ENCODE measurements around the gene ASB7.

ASB7 gene

DNA sequence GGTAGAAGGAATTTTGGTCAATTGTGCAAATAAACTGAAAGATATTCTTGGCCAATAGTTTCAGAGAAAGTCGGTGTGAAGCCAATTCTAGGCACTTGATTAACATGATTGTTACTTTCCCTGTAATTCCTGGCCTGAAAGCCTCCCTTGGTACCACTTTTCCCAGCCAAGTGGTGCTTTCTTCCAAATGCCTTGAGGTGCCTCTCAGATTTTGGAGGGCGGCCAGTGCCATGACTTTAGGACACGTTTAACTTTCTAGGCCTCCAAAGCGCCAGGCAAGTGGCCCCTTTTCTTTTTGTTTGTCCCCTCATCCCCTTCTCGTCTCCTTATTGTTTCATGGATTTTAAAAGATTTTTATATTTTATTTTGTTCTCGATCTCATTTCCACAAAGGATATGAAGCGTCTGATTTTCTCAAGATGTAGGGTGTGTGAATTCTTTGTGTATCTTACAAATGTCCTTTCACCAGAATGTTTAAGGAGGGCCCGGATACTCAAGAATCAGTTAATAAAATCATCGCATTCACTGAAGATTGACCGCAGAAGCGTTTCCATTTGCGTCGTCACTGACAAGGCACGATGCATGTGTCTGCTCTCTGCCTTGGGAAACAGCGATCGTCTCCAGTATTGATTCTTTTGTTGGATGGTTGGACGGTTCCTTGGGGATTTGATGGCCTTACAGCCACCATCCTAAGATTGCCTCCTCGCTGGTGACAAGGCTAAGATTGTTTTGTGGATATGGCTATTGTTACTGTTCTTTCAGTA lies 87.8 kb downstream of the ASB7 start:
- FAIRE-seq (no peak), DNase-seq (ENCODE audit: insufficient read length, low spot score) (no peak)
- no peak for TF ChIP-seq POLR2A (IDR thresholded peaks at IDR 0.05; ENCODE audit: low read depth, low read length)

DNA sequence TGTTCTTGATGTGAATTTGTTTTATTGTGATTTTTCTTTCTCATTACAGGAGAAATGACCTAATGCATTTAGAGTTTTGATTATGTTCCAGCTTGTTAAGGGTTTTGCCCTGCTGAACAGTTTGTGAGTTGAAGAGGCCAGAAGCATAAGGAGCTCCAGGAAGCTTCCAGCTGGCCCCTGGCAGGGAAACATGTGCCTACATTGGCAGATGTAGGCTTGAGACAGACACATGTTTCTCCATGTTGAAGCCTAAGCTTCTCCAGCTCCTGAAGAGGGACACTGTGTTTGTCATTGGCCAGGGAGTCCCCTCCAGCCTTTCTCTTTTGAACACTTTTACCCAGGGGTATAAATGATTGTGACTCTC lies 88.4 kb downstream of the ASB7 start:
- no peak for FAIRE-seq
- no peak for DNase-seq (ENCODE audit: insufficient read length, low spot score)
- no peak for TF ChIP-seq POLR2A (IDR thresholded peaks at IDR 0.05; ENCODE audit: low read depth, low read length)

DNA sequence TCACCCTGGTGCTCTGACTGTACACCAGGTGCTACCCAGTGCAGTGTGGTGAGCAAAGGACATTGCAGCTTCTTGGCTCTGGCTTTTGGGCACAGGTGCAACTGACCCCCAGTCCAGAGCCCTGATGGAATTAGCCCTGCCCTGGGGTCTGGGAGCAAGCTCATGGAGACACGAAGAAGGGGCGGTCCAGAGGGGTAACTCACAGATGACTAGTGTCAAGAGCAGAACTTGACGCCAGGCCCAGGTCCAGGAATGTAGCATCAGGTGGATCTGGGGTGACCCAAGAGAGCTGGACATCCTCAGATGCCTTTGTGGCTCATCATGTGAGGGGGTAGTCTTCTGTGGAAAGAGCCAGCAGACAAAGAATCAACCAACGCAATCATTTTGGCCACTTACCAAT lies 88.9 kb downstream of the ASB7 start:
- no peak for TF ChIP-seq POLR2A (IDR thresholded peaks at IDR 0.05; ENCODE audit: low read depth, low read length)
- no peak for DNase-seq (ENCODE audit: insufficient read length, low spot score)
- FAIRE-seq, result no peak

DNA sequence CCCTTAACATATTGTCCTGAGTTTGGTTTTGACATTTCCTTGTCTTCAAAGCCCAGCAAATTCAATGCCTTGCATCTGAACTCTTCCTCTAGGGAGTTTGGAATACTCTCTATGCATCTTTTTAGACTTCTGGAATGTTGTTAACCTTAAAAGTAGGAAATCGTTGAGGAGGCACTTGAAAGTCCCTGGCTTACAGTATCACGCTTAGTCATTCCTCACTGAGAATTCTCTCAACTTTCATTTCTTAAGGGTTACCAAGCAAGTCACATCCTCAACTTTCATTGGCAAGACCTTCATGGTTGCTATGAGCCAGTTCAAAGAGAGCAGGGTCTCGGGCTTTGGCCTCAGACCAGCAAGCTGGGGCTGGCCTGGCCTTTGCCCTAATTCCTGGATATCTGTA lies 89.9 kb downstream of the ASB7 start:
- FAIRE-seq (no peak), DNase-seq (ENCODE audit: insufficient read length, low spot score) (no peak)
- TF ChIP-seq POLR2A (IDR thresholded peaks at IDR 0.05; ENCODE audit: low read depth, low read length), result no peak

DNA sequence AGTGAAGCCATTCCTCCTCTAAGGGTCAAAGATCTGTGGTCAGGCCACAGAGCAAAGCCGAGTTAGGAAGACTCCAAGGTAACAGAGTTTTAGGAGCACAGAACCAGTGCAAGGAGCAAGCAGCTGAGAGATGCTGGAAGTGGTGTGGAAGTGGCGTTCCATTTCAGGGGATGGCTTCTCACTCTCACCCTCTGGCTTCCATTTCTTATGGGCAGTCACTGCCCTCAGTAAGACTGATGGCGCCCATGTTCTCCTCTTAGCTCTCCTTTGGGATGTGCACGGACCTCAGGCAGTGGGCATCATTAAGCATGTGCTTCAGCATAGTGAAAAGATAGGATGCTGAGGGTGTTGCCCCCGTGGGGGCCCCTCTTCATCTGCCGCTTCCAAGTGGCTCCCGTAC lies 90.3 kb downstream of the ASB7 start:
- FAIRE-seq (no peak), DNase-seq (ENCODE audit: insufficient read length, low spot score) (no peak)
- no peak for TF ChIP-seq POLR2A (IDR thresholded peaks at IDR 0.05; ENCODE audit: low read depth, low read length)

DNA sequence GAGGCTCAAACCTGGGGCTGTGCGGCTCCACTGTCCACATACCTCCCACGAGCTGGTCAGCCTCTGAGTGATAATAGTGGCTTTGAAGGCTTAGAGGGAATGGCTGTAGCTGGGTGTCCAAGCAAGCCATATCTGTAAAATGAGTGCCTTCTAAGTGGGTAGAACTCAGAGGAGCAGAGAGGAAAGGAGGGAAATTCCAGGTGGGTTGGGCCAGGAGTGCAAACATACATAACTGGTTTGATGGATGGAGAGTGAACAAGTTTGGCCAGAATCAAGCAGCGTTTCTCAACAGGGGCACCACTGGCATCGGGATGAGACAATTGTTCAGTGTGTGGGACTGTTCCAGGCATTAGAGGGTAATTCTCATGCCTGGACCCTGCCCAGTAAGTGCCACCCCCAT lies 91.1 kb downstream of the ASB7 start:
- DNase-seq (ENCODE audit: insufficient read length, low spot score), result no peak
- TF ChIP-seq POLR2A (IDR thresholded peaks at IDR 0.05; ENCODE audit: low read depth, low read length), result no peak
- no peak for FAIRE-seq

DNA sequence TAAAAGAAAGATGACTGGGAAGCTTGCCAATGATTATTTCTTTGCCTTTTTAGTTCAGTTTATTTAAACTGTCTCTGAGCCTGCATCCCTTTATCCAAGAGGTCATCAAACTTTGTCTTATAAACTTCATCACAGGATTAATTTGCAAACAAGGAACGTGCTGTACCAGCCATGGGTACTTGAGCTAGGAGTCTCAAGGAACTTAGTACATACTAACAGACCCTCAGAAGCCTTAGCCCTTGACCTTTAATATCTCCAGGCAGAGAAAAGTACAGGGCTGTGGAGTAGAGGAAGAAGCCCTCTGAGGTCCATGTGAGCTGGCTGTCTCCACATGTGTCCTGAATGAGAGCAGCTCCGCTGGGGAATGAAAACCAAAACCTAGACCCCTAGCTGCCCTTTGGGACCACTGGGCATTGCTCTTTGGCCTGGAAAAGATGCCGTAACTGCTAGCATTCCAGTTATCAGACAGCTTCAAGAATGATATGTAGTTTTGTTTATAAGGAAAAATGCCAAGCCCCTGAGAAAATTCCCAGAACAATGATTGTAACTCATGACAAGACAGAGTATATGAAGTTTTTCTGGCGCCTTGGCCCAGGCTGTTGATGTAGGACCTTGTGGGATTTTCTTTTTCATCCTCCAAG lies 92.1 kb downstream of the ASB7 start:
- TF ChIP-seq POLR2A (IDR thresholded peaks at IDR 0.05; ENCODE audit: low read depth, low read length), result no peak
- FAIRE-seq, result no peak
- DNase-seq (ENCODE audit: insufficient read length, low spot score), result no peak

DNA sequence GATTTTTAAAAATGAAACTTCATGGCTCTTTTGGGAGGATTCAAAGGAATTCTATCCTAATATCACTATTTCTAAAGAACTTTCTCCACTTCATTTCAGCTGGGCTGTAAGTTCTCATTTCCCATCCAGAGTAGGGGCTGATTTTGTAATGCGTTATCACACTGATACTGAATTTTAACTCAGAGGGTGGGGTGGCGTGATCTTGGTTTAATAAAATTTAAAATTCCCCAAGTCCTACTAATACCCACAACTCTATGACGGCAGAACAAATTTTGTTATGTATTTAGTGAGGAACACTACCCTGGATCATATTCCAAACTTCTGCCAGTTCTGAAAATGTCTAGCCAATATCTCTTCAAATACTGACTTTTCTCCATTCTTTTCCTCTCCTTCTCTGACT lies 92.7 kb downstream of the ASB7 start:
- DNase-seq (ENCODE audit: insufficient read length, low spot score) (no peak), FAIRE-seq (no peak)
- TF ChIP-seq POLR2A (IDR thresholded peaks at IDR 0.05; ENCODE audit: low read depth, low read length), result no peak

DNA sequence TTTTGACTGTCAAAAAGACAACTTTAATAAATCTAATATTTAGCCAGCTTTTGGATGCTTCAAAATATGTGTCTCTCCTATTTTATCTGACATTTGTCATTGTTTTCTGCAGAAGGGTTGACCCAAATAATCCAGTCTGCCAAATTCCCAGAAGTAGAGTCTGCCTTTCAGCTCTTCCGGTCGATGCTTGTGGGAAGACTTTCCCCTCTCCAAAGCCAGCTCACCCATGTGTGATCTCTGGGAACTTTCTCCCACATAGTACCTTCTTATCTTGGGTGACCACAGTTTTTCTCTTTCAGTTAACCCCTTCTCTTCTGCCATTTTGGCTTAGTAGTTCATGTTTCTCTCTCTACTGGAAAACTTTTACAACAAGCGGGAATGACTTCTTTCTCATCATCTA lies 94.1 kb downstream of the ASB7 start:
- TF ChIP-seq POLR2A (IDR thresholded peaks at IDR 0.05; ENCODE audit: low read depth, low read length), result no peak
- FAIRE-seq (no peak), DNase-seq (ENCODE audit: insufficient read length, low spot score) (no peak)

All from H54 (cell line).